Measurements from ENCODE around the gene CAPRIN2. TPM values are rescaled to one million over a fixed set of nuclear protein-coding genes. Genes with fewer than 3 reads are reported as not detected.

The CAPRIN2 gene
- total and polyA plus RNA-seq, 3 donors from 2014 or later, result 43.7 to 108 (median 74.5) TPM

GRCh38 chr12:30792085-30792484 is 37.3 kb upstream of the CAPRIN2 start:
- peaks cover 16% of the 10 kb centered on the region for H3K4me1 ChIP-seq
- intact Hi-C loops (cut with DNase I; ENCODE audit: low total_unique reads), result no loop called here
- DNase-seq, result no peak
- no peak overlapping the region for H3K27ac ChIP-seq
- H3K9me3 ChIP-seq, result no peaks in the 10 kb centered on the region
- H3K4me3 ChIP-seq, result no peak overlapping the region
- H3K36me3 ChIP-seq (ENCODE audit: low read depth, missing control alignments), result no peaks in the 10 kb centered on the region
- WGBS, 2 donors, result 89 to 95% methylated on average over 2 of the region's 2 CpGs
- no peak for TF ChIP-seq POLR2A (IDR thresholded peaks at IDR 0.05)
- TF ChIP-seq, protein P1, sequence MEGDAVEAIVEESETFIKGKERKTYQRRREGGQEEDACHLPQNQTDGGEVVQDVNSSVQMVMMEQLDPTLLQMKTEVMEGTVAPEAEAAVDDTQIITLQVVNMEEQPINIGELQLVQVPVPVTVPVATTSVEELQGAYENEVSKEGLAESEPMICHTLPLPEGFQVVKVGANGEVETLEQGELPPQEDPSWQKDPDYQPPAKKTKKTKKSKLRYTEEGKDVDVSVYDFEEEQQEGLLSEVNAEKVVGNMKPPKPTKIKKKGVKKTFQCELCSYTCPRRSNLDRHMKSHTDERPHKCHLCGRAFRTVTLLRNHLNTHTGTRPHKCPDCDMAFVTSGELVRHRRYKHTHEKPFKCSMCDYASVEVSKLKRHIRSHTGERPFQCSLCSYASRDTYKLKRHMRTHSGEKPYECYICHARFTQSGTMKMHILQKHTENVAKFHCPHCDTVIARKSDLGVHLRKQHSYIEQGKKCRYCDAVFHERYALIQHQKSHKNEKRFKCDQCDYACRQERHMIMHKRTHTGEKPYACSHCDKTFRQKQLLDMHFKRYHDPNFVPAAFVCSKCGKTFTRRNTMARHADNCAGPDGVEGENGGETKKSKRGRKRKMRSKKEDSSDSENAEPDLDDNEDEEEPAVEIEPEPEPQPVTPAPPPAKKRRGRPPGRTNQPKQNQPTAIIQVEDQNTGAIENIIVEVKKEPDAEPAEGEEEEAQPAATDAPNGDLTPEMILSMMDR (IDR thresholded peaks at IDR 0.05), result no peak
- no peaks in the 10 kb centered on the region for H3K27me3 ChIP-seq

GRCh38 chr12:30788754-30789153 is 34.0 kb upstream of the CAPRIN2 start:
- no peaks in the 10 kb centered on the region for H3K36me3 ChIP-seq (ENCODE audit: low read depth, missing control alignments)
- H3K9me3 ChIP-seq, result no peaks in the 10 kb centered on the region
- TF ChIP-seq, protein P1 (IDR thresholded peaks at IDR 0.05), result no peak
- no peak for TF ChIP-seq POLR2A (IDR thresholded peaks at IDR 0.05)
- H3K4me1 ChIP-seq, result no peaks in the 10 kb centered on the region
- DNase-seq, result no peak
- H3K27ac ChIP-seq, result no peak overlapping the region
- 85 to 86% methylated on average over 2 of the region's 2 CpGs for WGBS, 2 donors
- intact Hi-C loops (cut with DNase I; ENCODE audit: low total_unique reads), result no loop called here
- no peaks in the 10 kb centered on the region for H3K27me3 ChIP-seq
- no peak overlapping the region for H3K4me3 ChIP-seq

DNA sequence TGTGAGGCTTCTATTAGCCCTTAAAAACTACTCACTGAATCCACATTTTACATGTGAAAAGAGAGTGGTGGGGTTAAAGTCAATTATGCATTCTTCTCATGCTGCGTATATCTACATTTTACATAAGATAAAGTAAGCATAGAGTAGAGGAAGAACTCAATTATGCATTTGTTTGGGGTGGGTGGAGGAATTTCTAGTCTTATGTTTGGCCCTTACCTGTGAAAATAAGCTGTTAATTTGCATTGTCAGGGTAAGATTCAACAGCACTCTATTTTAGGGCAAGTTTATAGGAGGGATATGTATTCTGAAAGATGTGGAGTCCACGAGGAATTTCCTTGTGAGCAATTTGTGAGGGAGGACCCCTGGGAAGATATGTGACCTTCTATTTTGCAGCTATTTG is 30.9 kb upstream of the CAPRIN2 start:
- Histone ChIP-seq H3K27me3 (no peaks in the 10 kb centered on the region), H3K4me1 (no peaks in the 10 kb centered on the region), H3K36me3 (ENCODE audit: low read depth, missing control alignments) (no peaks in the 10 kb centered on the region), H3K27ac (no peak overlapping the region), H3K4me3 (no peak overlapping the region), H3K9me3 (no peaks in the 10 kb centered on the region)
- DNase-seq, result no peak
- intact Hi-C loops (cut with DNase I; ENCODE audit: low total_unique reads), result no loop called here
- TF ChIP-seq, protein P1 (IDR thresholded peaks at IDR 0.05), result no peak
- no peak for TF ChIP-seq POLR2A (IDR thresholded peaks at IDR 0.05)
- 82% methylated on average over 2 of the region's 2 CpGs for WGBS, 2 donors

- Histone ChIP-seq H3K9me3 (no peaks in the 10 kb centered on the region), H3K27me3 (no peaks in the 10 kb centered on the region), H3K36me3 (ENCODE audit: low read depth, missing control alignments) (no peaks in the 10 kb centered on the region), H3K27ac (no peak overlapping the region), H3K4me3 (no peak overlapping the region), H3K4me1 (no peaks in the 10 kb centered on the region)
- intact Hi-C loops (cut with DNase I; ENCODE audit: low total_unique reads), result no loop called here
- TF ChIP-seq, protein P1 (IDR thresholded peaks at IDR 0.05), result no peak
- TF ChIP-seq POLR2A (IDR thresholded peaks at IDR 0.05), result no peak
- WGBS, 2 donors, result 92 to 97% methylated on average over 1 of the region's 1 CpG
- DNase-seq, result no peak
These were observed 29.8 kb upstream of the CAPRIN2 start for GRCh38 chr12:30784508-30784907.

GRCh38 chr12:30783946-30784345 is 29.2 kb upstream of the CAPRIN2 start:
- no peaks in the 10 kb centered on the region for H3K36me3 ChIP-seq (ENCODE audit: low read depth, missing control alignments)
- TF ChIP-seq, protein P1 (IDR thresholded peaks at IDR 0.05), result no peak
- no peak for TF ChIP-seq POLR2A (IDR thresholded peaks at IDR 0.05)
- H3K27ac ChIP-seq, result no peak overlapping the region
- H3K4me3 ChIP-seq, result no peak overlapping the region
- no peak for DNase-seq
- 84 to 85% methylated on average over 2 of the region's 2 CpGs for WGBS, 2 donors
- no peaks in the 10 kb centered on the region for H3K27me3 ChIP-seq
- intact Hi-C loops (cut with DNase I; ENCODE audit: low total_unique reads), result no loop called here
- no peaks in the 10 kb centered on the region for H3K4me1 ChIP-seq
- no peaks in the 10 kb centered on the region for H3K9me3 ChIP-seq

Measured in testis (tissue), 3 donors.